ENCODE data around the gene TAPBP. TPM values are rescaled to one million over a fixed set of nuclear protein-coding genes. Genes with fewer than 3 reads are reported as not detected.

The TAPBP gene
- total RNA-seq, 2 experiments from 2014 or later = 164 to 190 TPM

Small RNA genes within 50 kb of the gene (microRNA-seq; reads per million reads assigned to microRNA genes)
- gene MIR6834 (ENCODE audit: borderline replicate concordance) (not detected), gene MIR6873 (ENCODE audit: borderline replicate concordance) (not detected)

Other genes with a start within 250 kb of the TAPBP start
- 10 to 100 TPM; 11.5 to 13.3 TPM for gene HLA-DPA1, start 240.4 kb downstream of the TAPBP start, total RNA-seq
- 1 to 10 TPM; 5.2 to 5.4 TPM for gene HLA-DPB1, start 238.1 kb downstream of the TAPBP start, total RNA-seq
- gene COL11A2, start 121.6 kb downstream of the TAPBP start, total RNA-seq = 1 to 10 TPM; 1.9 to 2.0 TPM
- 10 to 100 TPM; 41.0 to 45.4 TPM for gene RXRB, start 113.4 kb downstream of the TAPBP start, total RNA-seq
- gene SLC39A7, start 113.2 kb downstream of the TAPBP start, total RNA-seq = 10 to 100 TPM; 33.0 to 41.8 TPM
- gene HSD17B8, start 109.4 kb downstream of the TAPBP start, total RNA-seq = 10 to 100 TPM; 23.4 to 33.2 TPM
- 10 to 100 TPM; 28.3 to 39.3 TPM for gene RING1, start 105.6 kb downstream of the TAPBP start, total RNA-seq
- gene VPS52, start 42.2 kb downstream of the TAPBP start, total RNA-seq = 10 to 100 TPM; 35.6 to 45.2 TPM
- gene RPS18, start 42.0 kb downstream of the TAPBP start, total RNA-seq = 1,000 to 10,000 TPM; 2,706 to 4,631 TPM
- gene B3GALT4, start 37.0 kb downstream of the TAPBP start, total RNA-seq = 1 to 10 TPM; 2.8 to 3.5 TPM
- gene WDR46, start 24.8 kb downstream of the TAPBP start, total RNA-seq = 10 to 100 TPM; 63.5 to 69.4 TPM
- gene PFDN6, start 24.5 kb downstream of the TAPBP start, total RNA-seq = 10 to 100 TPM; 65.4 to 96.9 TPM
- 10 to 100 TPM; 19.9 to 21.5 TPM for gene RGL2, start 15.1 kb downstream of the TAPBP start, total RNA-seq
- gene ZBTB22, start 3.7 kb upstream of the TAPBP start, total RNA-seq = 1 to 10 TPM; 9.0 to 9.9 TPM
- gene DAXX, start 8.9 kb upstream of the TAPBP start, total RNA-seq = 10 to 100 TPM; 66.2 to 75.5 TPM
- 10 to 100 TPM; 86.0 to 89.3 TPM for gene KIFC1, start 77.7 kb upstream of the TAPBP start, total RNA-seq
- 10 to 100 TPM; 24.9 to 28.2 TPM for gene PHF1, start 96.9 kb upstream of the TAPBP start, total RNA-seq
- gene CUTA, start 104.0 kb upstream of the TAPBP start, total RNA-seq = 100 to 1,000 TPM; 154 to 188 TPM
- 10 to 100 TPM; 43.6 to 45.6 TPM for gene SYNGAP1, start 106.0 kb upstream of the TAPBP start, total RNA-seq
- 1 to 10 TPM; 9.3 to 9.5 TPM for gene ZBTB9, start 140.5 kb upstream of the TAPBP start, total RNA-seq

Data from activated CD4-positive, alpha-beta T cell treated with anti-CD3 and anti-CD28 coated beads for 36 hours (primary cell).